Body of pancreas (tissue), 4 donors: ENCODE results near the gene CLEC16A. TPM values are rescaled to one million over a fixed set of nuclear protein-coding genes. Genes with fewer than 3 reads are reported as not detected.

Source experiments
- ATAC-seq: fragments of 150-250 bp; one replicate; pipeline ENCODE4 v1.9.1; 2016
- DNase-seq, 4 donors: peaks; one replicate each; pipeline ENCODE4 v3.0.0-alpha.2; 2019
- H3K27ac ChIP-seq, 4 donors: fragments of 200-600 bp; sonication (generic); 1 replicate in 3 of 4; 2 replicates in 1 of 4; pipeline versions ENCODE4 v1.5.1 to v1.6.1; 2016 to 2019; ENCODE audit warnings: mild to moderate bottlenecking in 1 of 4, mixed read lengths in 1 of 4, moderate library complexity in 1 of 4
- H3K27me3 ChIP-seq, 2 donors: fragments of 200-600 bp; sonication (generic); one replicate each; pipeline ENCODE4 v1.6.0; 2016; ENCODE audit warnings: mild to moderate bottlenecking in 1 of 2
- H3K36me3 ChIP-seq, 2 donors: fragments of 200-600 bp; sonication (generic); replicated peaks in 1 of 2; 2 replicates each; pipeline ENCODE4 v1.5.1; 2016; ENCODE audit warnings: low read depth in 2 of 2; ENCODE audit not compliant: insufficient read depth in 1 of 2
- H3K4me1 ChIP-seq: fragments of 200-600 bp; sonication (generic); one replicate; pipeline ENCODE4 v1.6.0; 2016
- H3K4me3 ChIP-seq, 2 donors: fragments of 200-600 bp; sonication (generic); 1 replicate in 1 of 2; 2 replicates in 1 of 2; pipeline ENCODE4 v1.5.1; 2016 to 2019
- H3K9me3 ChIP-seq, 3 donors: fragments of 200-600 bp; sonication (generic); 1 replicate in 2 of 3; 2 replicates in 1 of 3; pipeline ENCODE4 v1.5.1; 2016
- CTCF ChIP-seq, 7 experiments: fragments of 450-650 bp in 4 of 7; fragments of 200-600 bp in 3 of 7; sonication (generic) in 3 of 7; IDR thresholded peaks; one replicate each; pipeline ENCODE4 v1.5.1; 2016 to 2019; ENCODE audit warnings: antibody characterized with exemption in 7 of 7
- POLR2A ChIP-seq, 3 donors: fragments of 450-650 bp; IDR thresholded peaks; one replicate each; pipeline ENCODE4 v1.6.1; 2016; ENCODE audit warnings: antibody characterized with exemption in 3 of 3, mild to moderate bottlenecking in 2 of 3
- WGBS, 2 donors: methylation state at CpG; one replicate each; pipeline ENCODE4 v1.1.5; 2017; 5-methylcytosine and 5-hydroxymethylcytosine counted together
- intact Hi-C: fragments of 100-400 bp; cut with DNase I; formaldehyde crosslinking; loops from one replicate; pipeline ENCODE4 v1.15.1; 2023
- total RNA-seq, 2 donors: library from RNA; depleted of rRNA; stranded (reverse); fragments of >200 nt; gene quantifications; one replicate each; pipeline ENCODE4 v1.1.0, GENCODE V29; 2016

The CLEC16A gene
- total RNA-seq, 2 donors from 2014 or later: 15.0 to 21.4 TPM

- TF ChIP-seq POLR2A (IDR thresholded peaks at IDR 0.05) (no peak), CTCF (IDR thresholded peaks at IDR 0.05) (no peak)
- intact Hi-C loops: no loop called here
- H3K36me3 ChIP-seq: no peaks in the 10 kb centered on the region
- H3K4me3 ChIP-seq: no peak overlapping the region
- 79 to 80% methylated on average over 15 of the region's 15 CpGs for WGBS, 2 donors
- no peaks in the 10 kb centered on the region for H3K27me3 ChIP-seq
- H3K9me3 ChIP-seq: no peaks in the 10 kb centered on the region
- H3K4me1 ChIP-seq: peaks cover 4% of the 10 kb centered on the region
- DNase-seq: no peak
- H3K27ac ChIP-seq: no peak overlapping the region
- no peak for ATAC-seq
Measured at GRCh38 chr16:10982465-10983150, 38.2 kb downstream of the CLEC16A start.

- intact Hi-C loops: no loop called here
- H3K9me3 ChIP-seq: no peaks in the 10 kb centered on the region
- no peaks in the 10 kb centered on the region for H3K36me3 ChIP-seq
- DNase-seq (no peak), ATAC-seq (no peak)
- TF ChIP-seq CTCF (IDR thresholded peaks at IDR 0.05) (no peak), POLR2A (IDR thresholded peaks at IDR 0.05) (no peak)
- no peaks in the 10 kb centered on the region for H3K27me3 ChIP-seq
- WGBS, 2 donors: 78 to 81% methylated on average over 8 of the region's 8 CpGs
- no peak overlapping the region for H3K27ac ChIP-seq
- H3K4me3 ChIP-seq: no peak overlapping the region
- H3K4me1 ChIP-seq: peaks cover 4% of the 10 kb centered on the region
Measured at GRCh38 chr16:10983159-10983558, 38.8 kb downstream of the CLEC16A start.

GRCh38 chr16:10984509-10984908, 40.1 kb downstream of the CLEC16A start:
- H3K4me1 ChIP-seq: peaks cover 3% of the 10 kb centered on the region
- TF ChIP-seq POLR2A (IDR thresholded peaks at IDR 0.05): no peak
- TF ChIP-seq CTCF (IDR thresholded peaks at IDR 0.05): no peak
- ATAC-seq (no peak), DNase-seq (no peak)
- 91 to 92% methylated on average over 6 of the region's 6 CpGs for WGBS, 2 donors
- H3K27me3 ChIP-seq: no peaks in the 10 kb centered on the region
- intact Hi-C loops: no loop called here
- H3K9me3 ChIP-seq: no peaks in the 10 kb centered on the region
- no peaks in the 10 kb centered on the region for H3K36me3 ChIP-seq
- H3K4me3 ChIP-seq: no peak overlapping the region
- H3K27ac ChIP-seq: no peak overlapping the region

DNA sequence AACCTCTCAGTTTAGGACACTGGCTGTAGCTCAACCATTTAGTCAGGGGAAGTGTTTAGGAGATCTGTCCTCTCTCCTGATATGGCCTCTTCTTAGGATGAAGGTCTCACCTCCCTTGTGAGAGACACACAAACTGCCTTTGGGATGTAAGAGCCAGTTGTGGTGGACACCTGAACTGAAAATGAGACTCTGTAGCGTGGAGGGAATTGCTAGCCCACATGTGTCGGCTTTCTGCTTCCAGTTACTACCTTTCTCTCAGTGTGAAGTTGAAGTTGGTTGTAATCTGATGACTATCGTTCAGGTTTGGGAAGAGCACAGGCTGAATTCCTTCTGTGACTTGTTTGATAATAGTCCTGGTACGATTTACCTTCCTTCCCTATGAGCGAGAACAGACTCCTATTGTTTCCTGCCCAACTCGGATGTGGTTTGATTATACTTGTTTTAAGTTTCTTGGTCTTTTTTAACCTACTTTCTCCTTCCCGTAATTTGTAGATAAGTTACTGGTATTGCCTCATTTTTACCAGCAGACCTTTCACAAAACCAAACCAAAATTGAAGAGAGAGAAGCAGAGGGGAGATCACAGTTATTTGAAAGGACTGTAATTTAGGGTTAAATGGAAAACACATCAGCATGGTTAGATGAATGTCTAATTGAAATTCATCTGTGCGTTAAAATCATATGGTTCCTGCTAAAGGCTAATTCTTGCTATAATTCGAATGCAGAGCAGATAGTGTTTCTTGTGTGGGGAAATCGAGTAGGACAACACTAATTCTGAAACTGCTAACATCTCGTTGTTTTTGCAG, 43.2 kb downstream of the CLEC16A start:
- Histone ChIP-seq H3K27ac (peak overlapping the region in 2 of 4 donors; percentile 41 to 54), H3K9me3 (no peaks in the 10 kb centered on the region), H3K36me3 (no peaks in the 10 kb centered on the region), H3K4me3 (no peak overlapping the region), H3K4me1 (no peaks in the 10 kb centered on the region), H3K27me3 (no peaks in the 10 kb centered on the region)
- no peak for ATAC-seq
- WGBS, 2 donors: 64 to 77% methylated on average over 11 of the region's 11 CpGs
- intact Hi-C loops: no loop called here
- no peak for DNase-seq
- no peak for TF ChIP-seq CTCF (IDR thresholded peaks at IDR 0.05)
- no peak for TF ChIP-seq POLR2A (IDR thresholded peaks at IDR 0.05)
